MCF 10A (cell line): Measurements from ENCODE around the gene BCAS3. TPM values are rescaled to one million over a fixed set of nuclear protein-coding genes. Genes with fewer than 3 reads are reported as not detected.
A peak's percentile ranks its signal among the peaks of the same experiment; 100 is the strongest.

Source experiments
- BruUV-seq: library from RNA; stranded (reverse); fragments of 400-500 nt; replicated peaks from 2 replicates; lab custom pipeline; 2021; lab: Mats Ljungman, UMichigan
- CTCF ChIA-PET: fragments of 300-600 bp; sonication (Branson Sonifier 250); formaldehyde crosslinking; extraction: SDS; loops from one replicate; lab custom pipeline; 2021; ENCODE audit warnings: antibody characterized with exemption, inconsistent platforms; lab: Yijun Ruan, JAX
- POLR2A ChIA-PET: fragments of 300-600, 350-650 bp; sonication (Branson Sonifier 250); formaldehyde crosslinking; extraction: SDS; loops from one replicate; lab custom pipeline; 2020; ENCODE audit warnings: antibody characterized with exemption, inconsistent platforms; lab: Yijun Ruan, JAX
- DNase-seq: peaks from one replicate; pipeline ENCODE4 v3.0.0-alpha.2; 2018; ENCODE audit not compliant: unreplicated experiment
- H3K27ac Mint-ChIP-seq: one replicate; pipeline ENCODE4 v1.8.0; 2022; ENCODE audit warnings: mild to moderate bottlenecking, low read depth, mixed read lengths; ENCODE audit not compliant: unreplicated experiment
- H3K27me3 Mint-ChIP-seq: one replicate; pipeline ENCODE4 v1.8.0; 2022; ENCODE audit warnings: mixed read lengths; ENCODE audit not compliant: insufficient read depth, unreplicated experiment
- H3K36me3 Mint-ChIP-seq: one replicate; pipeline ENCODE4 v1.8.0; 2022; ENCODE audit warnings: mild to moderate bottlenecking, moderate library complexity, mixed read lengths; ENCODE audit not compliant: insufficient read depth, unreplicated experiment
- H3K4me1 Mint-ChIP-seq: one replicate; pipeline ENCODE4 v1.8.0; 2022; ENCODE audit warnings: mixed read lengths; ENCODE audit not compliant: insufficient read depth, unreplicated experiment
- H3K4me3 Mint-ChIP-seq: one replicate; pipeline ENCODE4 v1.8.0; 2022; ENCODE audit warnings: mild to moderate bottlenecking, moderate library complexity, mixed read lengths; ENCODE audit not compliant: unreplicated experiment
- H3K9me3 Mint-ChIP-seq: one replicate; pipeline ENCODE4 v1.8.0; 2022; ENCODE audit warnings: mixed read lengths; ENCODE audit not compliant: unreplicated experiment
- intact Hi-C: fragments of 100-400 bp; cut with micrococcal nuclease; formaldehyde crosslinking; loops from 2 replicates; pipeline ENCODE4 v1.14.1; 2022
- total RNA-seq: library from RNA; stranded (reverse); gene quantifications from 2 replicates; pipeline ENCODE4 v1.2.3, GENCODE V29; 2022
- TF ChIP-seq, protein P1 (sequence below): fragments of 200-600 bp; IDR thresholded peaks from one replicate; pipeline ENCODE4 v1.8.0; 2022; ENCODE audit warnings: antibody characterized with exemption, mild to moderate bottlenecking; ENCODE audit not compliant: unreplicated experiment

The BCAS3 gene
- total RNA-seq, 1 experiment from 2014 or later = 14.6 TPM

GRCh38 chr17:60676758-60677307 lies 818 bp upstream of the BCAS3 start:
- CTCF ChIA-PET = interaction anchor here (0.5 to 0.8 kb wide), 2 partner anchors 22 to 112 kb away, joined by 3 to 8 read pairs; no protein-coding TSS in a partner anchor
- POLR2A ChIA-PET = interaction anchor here (0.6 to 2.5 kb wide), 28 partner anchors 9 to 1313 kb away, joined by 3 to 43 read pairs (median 4); partner anchors contain the start of genes APPBP2, HEATR6, PPM1D and TBX2

GRCh38 chr17:60678118-60678444 lies 430 bp downstream of the BCAS3 start:
- ChIA-PET POLR2A (interaction anchor here (0.8 to 2.5 kb wide), 13 partner anchors 9 to 1523 kb away, joined by 3 to 43 read pairs (median 4); partner anchors contain the start of genes HEATR6, PPM1D, SKA2 and TBX2), CTCF (interaction anchor here (0.8 kb wide), 1 partner anchor 43 kb away, joined by 3 read pairs; no protein-coding TSS in a partner anchor)
- H3K4me1 Mint-ChIP-seq = peaks cover 4% of the 10 kb centered on the region
- no peaks in the 10 kb centered on the region for H3K27me3 Mint-ChIP-seq
- BruUV-seq = no TSS peak
- peaks cover 9% of the 10 kb centered on the region for H3K36me3 Mint-ChIP-seq
- TF ChIP-seq, protein P1, sequence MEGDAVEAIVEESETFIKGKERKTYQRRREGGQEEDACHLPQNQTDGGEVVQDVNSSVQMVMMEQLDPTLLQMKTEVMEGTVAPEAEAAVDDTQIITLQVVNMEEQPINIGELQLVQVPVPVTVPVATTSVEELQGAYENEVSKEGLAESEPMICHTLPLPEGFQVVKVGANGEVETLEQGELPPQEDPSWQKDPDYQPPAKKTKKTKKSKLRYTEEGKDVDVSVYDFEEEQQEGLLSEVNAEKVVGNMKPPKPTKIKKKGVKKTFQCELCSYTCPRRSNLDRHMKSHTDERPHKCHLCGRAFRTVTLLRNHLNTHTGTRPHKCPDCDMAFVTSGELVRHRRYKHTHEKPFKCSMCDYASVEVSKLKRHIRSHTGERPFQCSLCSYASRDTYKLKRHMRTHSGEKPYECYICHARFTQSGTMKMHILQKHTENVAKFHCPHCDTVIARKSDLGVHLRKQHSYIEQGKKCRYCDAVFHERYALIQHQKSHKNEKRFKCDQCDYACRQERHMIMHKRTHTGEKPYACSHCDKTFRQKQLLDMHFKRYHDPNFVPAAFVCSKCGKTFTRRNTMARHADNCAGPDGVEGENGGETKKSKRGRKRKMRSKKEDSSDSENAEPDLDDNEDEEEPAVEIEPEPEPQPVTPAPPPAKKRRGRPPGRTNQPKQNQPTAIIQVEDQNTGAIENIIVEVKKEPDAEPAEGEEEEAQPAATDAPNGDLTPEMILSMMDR = no peak
- intact Hi-C loops = no loop called here
- no peaks in the 10 kb centered on the region for H3K9me3 Mint-ChIP-seq
- H3K4me3 Mint-ChIP-seq = peak overlapping the region; percentile 98
- no peak for DNase-seq
- peak overlapping the region; percentile 98 for H3K27ac Mint-ChIP-seq

More at GRCh38 chr17:60676758-60677307, 818 bp upstream of the BCAS3 start:
- TF ChIP-seq, protein P1 = no peak
- Mint-ChIP-seq H3K9me3 (no peaks in the 10 kb centered on the region), H3K27me3 (no peaks in the 10 kb centered on the region), H3K4me3 (peak overlapping the region; percentile 98), H3K4me1 (no peaks in the 10 kb centered on the region), H3K36me3 (peaks cover 6% of the 10 kb centered on the region), H3K27ac (peak overlapping the region; percentile 98)
- TSS peak; percentile 94 for BruUV-seq
- intact Hi-C loops = loop anchor here (1.0 kb wide), 1 partner anchor 77 kb away; the partner anchor contains the start of gene PPM1D
- no peak for DNase-seq

DNA sequence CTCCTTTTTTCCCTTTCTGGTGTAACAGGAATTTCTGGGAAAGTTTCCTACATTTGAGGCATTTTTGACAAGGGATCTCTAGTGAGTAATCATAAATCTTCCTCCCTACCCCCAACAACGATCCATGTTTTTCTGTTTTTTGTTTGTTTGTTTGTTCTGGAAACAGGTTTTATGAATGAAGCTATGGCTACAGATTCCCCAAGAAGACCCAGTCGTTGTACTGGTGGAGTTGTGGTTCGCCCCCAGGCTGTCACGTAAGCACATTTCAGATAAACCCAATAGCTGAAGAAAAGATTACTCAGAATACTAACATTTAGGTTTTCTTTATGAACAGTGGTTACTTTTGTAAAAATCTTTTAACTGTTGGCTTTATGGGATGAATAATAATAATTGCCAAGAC lies 1.6 kb downstream of the BCAS3 start:
- Mint-ChIP-seq H3K4me1 (peaks cover 5% of the 10 kb centered on the region), H3K27me3 (no peaks in the 10 kb centered on the region), H3K9me3 (no peaks in the 10 kb centered on the region), H3K36me3 (peaks cover 12% of the 10 kb centered on the region), H3K27ac (no peak overlapping the region), H3K4me3 (no peak overlapping the region)
- intact Hi-C loops = no loop called here
- ChIA-PET POLR2A (interaction anchor here (0.6 to 0.7 kb wide), 2 partner anchors 61 to 262 kb away, joined by 3 to 4 read pairs; no protein-coding TSS in a partner anchor), CTCF (interaction anchor here (0.6 kb wide), 2 partner anchors 292 to 1205 kb away, joined by 3 read pairs; no protein-coding TSS in a partner anchor)
- DNase-seq = no peak
- TF ChIP-seq, protein P1 = no peak
- BruUV-seq = no TSS peak

DNA sequence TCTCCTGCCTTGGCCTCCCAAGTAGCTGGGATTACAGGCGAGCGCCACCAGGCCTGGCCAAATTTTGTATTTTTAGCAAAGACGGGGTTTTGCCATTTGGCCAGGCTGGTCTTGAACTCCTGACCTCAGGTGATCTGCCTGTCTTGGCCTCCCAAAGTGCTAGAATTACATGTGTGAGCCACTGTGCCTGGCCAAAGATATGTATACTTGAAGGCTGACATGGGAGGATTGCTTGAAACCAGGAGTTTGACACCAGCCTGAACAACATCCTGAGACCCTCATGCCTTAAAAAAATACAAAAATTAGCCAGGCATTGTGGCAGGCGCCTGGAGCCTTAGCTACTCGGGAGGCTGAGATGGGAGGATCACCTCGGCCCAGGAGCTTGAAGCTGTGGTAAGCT lies 3.1 kb downstream of the BCAS3 start:
- peaks cover 5% of the 10 kb centered on the region for H3K4me1 Mint-ChIP-seq
- TF ChIP-seq, protein P1 = no peak

More for the DNA sequence above, 3.1 kb downstream of the BCAS3 start:
- Mint-ChIP-seq H3K27me3 (no peaks in the 10 kb centered on the region), H3K36me3 (peaks cover 19% of the 10 kb centered on the region), H3K9me3 (no peaks in the 10 kb centered on the region), H3K4me3 (no peak overlapping the region), H3K27ac (no peak overlapping the region)
- no peak for DNase-seq
- POLR2A ChIA-PET = interaction anchor here (0.6 kb wide), 1 partner anchor 158 kb away, joined by 3 read pairs; no protein-coding TSS in a partner anchor
- intact Hi-C loops = no loop called here
- CTCF ChIA-PET = interaction anchor here (0.7 kb wide), 1 partner anchor 136 kb away, joined by 3 read pairs; no protein-coding TSS in a partner anchor
- no TSS peak for BruUV-seq
